ENCODE data around the gene UNC5B.

DNA sequence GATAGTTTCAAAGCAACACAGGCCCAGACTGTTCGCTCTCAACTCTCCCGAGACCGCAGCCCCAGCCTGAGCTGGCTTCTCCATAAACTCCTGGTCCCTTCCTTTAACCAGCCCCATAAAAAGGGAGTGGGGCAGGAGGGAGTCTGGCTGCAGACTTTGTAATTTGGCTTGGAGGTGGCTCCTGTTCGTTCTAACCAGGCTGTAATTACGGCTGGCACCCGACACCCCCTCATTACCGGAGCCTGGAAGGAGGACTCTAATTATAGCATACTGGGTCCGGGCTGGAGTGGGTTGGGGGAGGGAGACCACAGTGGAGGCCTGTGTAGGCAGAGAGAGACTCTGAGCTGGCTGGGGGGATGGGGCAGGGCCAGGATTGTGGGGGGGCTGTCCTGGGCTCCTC lies 49.7 kb downstream of the UNC5B start:
- TF ChIP-seq, protein P1, sequence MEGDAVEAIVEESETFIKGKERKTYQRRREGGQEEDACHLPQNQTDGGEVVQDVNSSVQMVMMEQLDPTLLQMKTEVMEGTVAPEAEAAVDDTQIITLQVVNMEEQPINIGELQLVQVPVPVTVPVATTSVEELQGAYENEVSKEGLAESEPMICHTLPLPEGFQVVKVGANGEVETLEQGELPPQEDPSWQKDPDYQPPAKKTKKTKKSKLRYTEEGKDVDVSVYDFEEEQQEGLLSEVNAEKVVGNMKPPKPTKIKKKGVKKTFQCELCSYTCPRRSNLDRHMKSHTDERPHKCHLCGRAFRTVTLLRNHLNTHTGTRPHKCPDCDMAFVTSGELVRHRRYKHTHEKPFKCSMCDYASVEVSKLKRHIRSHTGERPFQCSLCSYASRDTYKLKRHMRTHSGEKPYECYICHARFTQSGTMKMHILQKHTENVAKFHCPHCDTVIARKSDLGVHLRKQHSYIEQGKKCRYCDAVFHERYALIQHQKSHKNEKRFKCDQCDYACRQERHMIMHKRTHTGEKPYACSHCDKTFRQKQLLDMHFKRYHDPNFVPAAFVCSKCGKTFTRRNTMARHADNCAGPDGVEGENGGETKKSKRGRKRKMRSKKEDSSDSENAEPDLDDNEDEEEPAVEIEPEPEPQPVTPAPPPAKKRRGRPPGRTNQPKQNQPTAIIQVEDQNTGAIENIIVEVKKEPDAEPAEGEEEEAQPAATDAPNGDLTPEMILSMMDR (IDR thresholded peaks at IDR 0.05) = no peak
- TF ChIP-seq POLR2A (IDR thresholded peaks at IDR 0.05) = no peak
